HG03139 (cell line): ENCODE data around the gene CHIC1.

Source experiments
- ATAC-seq: cut with Tn5 transposase; IDR thresholded peaks from one replicate; pipeline ENCODE4 v1.9.1; 2021; ENCODE audit not compliant: unreplicated experiment

Gene CHIC1

DNA sequence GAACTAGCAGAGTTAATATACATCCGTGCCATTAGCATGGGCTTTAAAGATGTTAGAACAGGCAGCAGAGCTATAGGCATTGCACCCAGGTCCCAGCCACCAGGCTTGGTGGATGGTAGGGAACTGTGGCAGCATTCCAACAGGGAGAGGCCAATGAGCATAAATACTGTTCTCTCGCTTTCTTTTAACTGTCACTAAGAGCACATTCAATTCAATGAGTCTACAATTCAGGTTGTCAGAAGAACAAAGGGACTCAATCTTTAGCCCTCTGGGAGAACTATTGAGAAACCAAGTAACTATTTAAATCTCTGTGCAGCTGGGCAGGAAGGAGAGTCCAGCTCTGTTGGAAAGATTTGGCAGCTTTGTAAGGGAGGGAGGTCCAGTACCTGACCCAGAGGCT is 165.6 kb downstream of the CHIC1 start:
- ATAC-seq: no peak
